ENCODE results near the gene TROAP. TPM values are rescaled to one million over a fixed set of nuclear protein-coding genes. Genes with fewer than 3 reads are reported as not detected.

The TROAP gene
- total and polyA plus RNA-seq, 9 donors = 6.9 to 18.2 (median 12.1) TPM

GRCh38 chr12:49294086-49294803 is 28.8 kb upstream of the TROAP start:
- H3K27me3 ChIP-seq (ENCODE audit: control insufficient read depth, insufficient read depth, low read length) = peaks cover 61% of the 10 kb centered on the region
- peaks cover 44% of the 10 kb centered on the region for H3K4me1 ChIP-seq (ENCODE audit: control insufficient read depth, insufficient read depth, low read length)
- no peaks in the 10 kb centered on the region for H3K9me3 ChIP-seq (replicated peaks; ENCODE audit: control insufficient read depth, low read depth, low read length)
- WGBS (ENCODE audit: insufficient coverage) = 17% methylated on average over 1 of the region's 8 CpGs
- DNase-seq = no peak
- H3K36me3 ChIP-seq (ENCODE audit: control insufficient read depth, insufficient read depth, low read length) = no peaks in the 10 kb centered on the region
- H3K27ac ChIP-seq (ENCODE audit: low read length) = no peak overlapping the region
- H3K4me3 ChIP-seq (ENCODE audit: low read length) = no peak overlapping the region

GRCh38 chr12:49294804-49295081 is 28.3 kb upstream of the TROAP start:
- H3K4me1 ChIP-seq (ENCODE audit: control insufficient read depth, insufficient read depth, low read length) = peaks cover 44% of the 10 kb centered on the region
- peaks cover 61% of the 10 kb centered on the region for H3K27me3 ChIP-seq (ENCODE audit: control insufficient read depth, insufficient read depth, low read length)
- H3K36me3 ChIP-seq (ENCODE audit: control insufficient read depth, insufficient read depth, low read length) = no peaks in the 10 kb centered on the region
- DNase-seq = no peak
- no CpG with 5 or more reads among the region's 5 CpGs for WGBS (ENCODE audit: insufficient coverage)
- no peak overlapping the region for H3K4me3 ChIP-seq (ENCODE audit: low read length)
- H3K9me3 ChIP-seq (replicated peaks; ENCODE audit: control insufficient read depth, low read depth, low read length) = no peaks in the 10 kb centered on the region
- no peak overlapping the region for H3K27ac ChIP-seq (ENCODE audit: low read length)

DNA sequence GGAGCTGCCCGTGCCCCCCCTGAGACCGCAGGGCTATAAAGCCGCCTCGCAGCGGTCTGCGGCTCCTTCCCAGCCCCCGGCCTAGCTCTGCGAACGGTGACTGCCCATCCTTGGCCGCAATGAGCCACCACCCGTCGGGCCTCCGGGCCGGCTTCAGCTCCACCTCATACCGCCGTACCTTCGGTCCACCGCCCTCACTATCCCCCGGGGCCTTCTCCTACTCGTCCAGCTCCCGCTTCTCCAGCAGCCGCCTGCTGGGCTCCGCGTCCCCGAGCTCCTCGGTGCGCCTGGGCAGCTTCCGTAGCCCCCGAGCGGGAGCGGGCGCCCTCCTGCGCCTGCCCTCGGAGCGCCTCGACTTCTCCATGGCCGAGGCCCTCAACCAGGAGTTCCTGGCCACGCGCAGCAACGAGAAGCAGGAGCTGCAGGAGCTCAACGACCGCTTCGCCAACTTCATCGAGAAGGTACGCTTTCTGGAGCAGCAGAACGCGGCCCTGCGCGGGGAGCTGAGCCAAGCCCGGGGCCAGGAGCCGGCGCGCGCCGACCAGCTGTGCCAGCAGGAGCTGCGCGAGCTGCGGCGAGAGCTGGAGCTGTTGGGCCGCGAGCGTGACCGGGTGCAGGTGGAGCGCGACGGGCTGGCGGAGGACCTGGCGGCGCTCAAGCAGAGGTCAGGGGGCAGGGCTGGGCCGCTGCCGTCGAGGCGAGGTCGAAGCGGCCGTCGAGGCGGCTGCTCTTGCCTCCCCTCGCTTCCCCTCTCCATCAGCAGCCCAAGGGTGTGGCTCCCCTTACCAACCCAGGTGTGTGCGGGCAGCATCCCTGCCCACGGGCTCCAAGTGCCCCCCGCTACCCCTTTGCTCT is 27.7 kb upstream of the TROAP start, which contains the start of gene PRPH:
Gene PRPH (plus strand): TSS at position 66 of the 855 bp plus-strand sequence. CDS start 54 bp downstream, at position 120.
- no peak within 1 kb of the TSS for H3K4me3 ChIP-seq (ENCODE audit: low read length)
- no peaks in the 10 kb centered on the region for H3K36me3 ChIP-seq (ENCODE audit: control insufficient read depth, insufficient read depth, low read length)
- H3K4me1 ChIP-seq (ENCODE audit: control insufficient read depth, insufficient read depth, low read length) = peaks cover 44% of the 10 kb centered on the region
- WGBS (ENCODE audit: insufficient coverage) = 4% methylated on average over 63 of the region's 82 CpGs
- H3K27me3 ChIP-seq (ENCODE audit: control insufficient read depth, insufficient read depth, low read length) = peaks cover 61% of the 10 kb centered on the region
- no peak for DNase-seq
- H3K9me3 ChIP-seq (replicated peaks; ENCODE audit: control insufficient read depth, low read depth, low read length) = no peaks in the 10 kb centered on the region
- H3K27ac ChIP-seq (ENCODE audit: low read length) = no peak within 1 kb of the TSS

GRCh38 chr12:49296034-49296835 is 26.8 kb upstream of the TROAP start:
- no peak for DNase-seq
- H3K27me3 ChIP-seq (ENCODE audit: control insufficient read depth, insufficient read depth, low read length) = peaks cover 65% of the 10 kb centered on the region
- H3K4me3 ChIP-seq (ENCODE audit: low read length) = no peak overlapping the region
- peaks cover 44% of the 10 kb centered on the region for H3K4me1 ChIP-seq (ENCODE audit: control insufficient read depth, insufficient read depth, low read length)
- no peaks in the 10 kb centered on the region for H3K36me3 ChIP-seq (ENCODE audit: control insufficient read depth, insufficient read depth, low read length)
- no peak overlapping the region for H3K27ac ChIP-seq (ENCODE audit: low read length)
- H3K9me3 ChIP-seq (replicated peaks; ENCODE audit: control insufficient read depth, low read depth, low read length) = no peaks in the 10 kb centered on the region
- WGBS (ENCODE audit: insufficient coverage) = 12% methylated on average over 38 of the region's 54 CpGs

DNA sequence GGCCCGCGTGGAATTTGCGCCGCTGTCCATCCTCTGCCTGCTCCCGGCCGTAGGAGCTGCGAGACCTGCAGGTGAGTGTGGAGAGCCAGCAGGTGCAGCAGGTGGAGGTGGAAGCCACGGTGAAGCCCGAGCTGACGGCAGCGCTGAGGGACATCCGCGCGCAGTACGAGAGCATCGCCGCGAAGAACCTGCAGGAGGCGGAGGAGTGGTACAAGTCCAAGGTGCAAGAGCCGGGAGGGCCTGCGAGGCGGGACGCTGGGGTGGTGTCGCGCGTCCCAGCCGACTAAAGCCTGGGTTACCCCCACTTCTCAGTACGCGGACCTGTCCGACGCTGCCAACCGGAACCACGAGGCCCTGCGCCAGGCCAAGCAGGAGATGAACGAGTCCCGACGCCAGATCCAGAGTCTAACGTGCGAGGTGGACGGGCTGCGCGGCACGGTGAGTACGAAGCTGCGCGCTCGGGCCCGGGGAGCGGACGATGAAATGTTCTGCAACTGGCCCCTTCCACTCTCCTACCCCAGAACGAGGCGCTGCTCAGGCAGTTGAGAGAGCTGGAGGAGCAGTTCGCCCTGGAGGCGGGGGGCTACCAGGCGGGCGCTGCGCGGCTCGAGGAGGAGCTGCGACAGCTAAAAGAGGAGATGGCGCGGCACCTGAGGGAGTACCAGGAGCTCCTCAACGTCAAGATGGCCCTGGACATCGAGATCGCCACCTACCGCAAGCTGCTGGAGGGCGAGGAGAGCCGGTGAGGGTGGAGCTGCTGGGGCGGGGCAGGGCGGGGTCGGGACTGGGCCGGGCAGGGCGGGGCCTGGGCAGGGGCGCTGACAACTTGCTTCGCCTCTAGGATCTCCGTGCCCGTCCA is 26.0 kb upstream of the TROAP start:
- H3K27me3 ChIP-seq (ENCODE audit: control insufficient read depth, insufficient read depth, low read length) = peaks cover 68% of the 10 kb centered on the region
- peak overlapping the region; percentile 17 for H3K4me3 ChIP-seq (ENCODE audit: low read length)
- no peaks in the 10 kb centered on the region for H3K9me3 ChIP-seq (replicated peaks; ENCODE audit: control insufficient read depth, low read depth, low read length)
- WGBS (ENCODE audit: insufficient coverage) = 3% methylated on average over 61 of the region's 77 CpGs
- H3K4me1 ChIP-seq (ENCODE audit: control insufficient read depth, insufficient read depth, low read length) = peaks cover 44% of the 10 kb centered on the region
- no peaks in the 10 kb centered on the region for H3K36me3 ChIP-seq (ENCODE audit: control insufficient read depth, insufficient read depth, low read length)
- H3K27ac ChIP-seq (ENCODE audit: low read length) = no peak overlapping the region
- DNase-seq = no peak

GRCh38 chr12:49297695-49298060 is 25.4 kb upstream of the TROAP start:
- no peak for DNase-seq
- Histone ChIP-seq H3K36me3 (ENCODE audit: control insufficient read depth, insufficient read depth, low read length) (no peaks in the 10 kb centered on the region), H3K4me1 (ENCODE audit: control insufficient read depth, insufficient read depth, low read length) (peaks cover 43% of the 10 kb centered on the region), H3K27me3 (ENCODE audit: control insufficient read depth, insufficient read depth, low read length) (peaks cover 68% of the 10 kb centered on the region), H3K4me3 (ENCODE audit: low read length) (no peak overlapping the region), H3K27ac (ENCODE audit: low read length) (no peak overlapping the region), H3K9me3 (replicated peaks; ENCODE audit: control insufficient read depth, low read depth, low read length) (no peaks in the 10 kb centered on the region)
- 27% methylated on average over 6 of the region's 8 CpGs for WGBS (ENCODE audit: insufficient coverage)

DNA sequence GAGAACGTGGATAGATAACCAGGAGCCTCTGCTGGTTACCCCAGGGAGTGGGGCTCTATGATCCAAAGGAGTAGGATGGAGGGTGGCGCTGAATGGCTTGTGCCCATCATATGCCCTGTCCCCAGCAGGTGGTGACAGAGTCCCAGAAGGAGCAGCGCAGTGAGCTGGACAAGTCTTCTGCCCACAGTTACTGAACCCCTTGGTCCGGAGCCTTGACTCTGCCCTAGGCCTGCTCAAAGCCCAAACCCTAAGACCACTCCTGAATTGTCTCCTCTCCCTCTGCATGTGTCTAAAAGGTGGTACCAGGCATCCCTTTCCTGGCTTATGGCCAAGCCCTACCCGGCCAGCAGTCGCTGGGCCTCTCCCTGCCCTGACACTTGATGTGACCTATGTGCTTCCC is 24.9 kb upstream of the TROAP start:
- Histone ChIP-seq H3K27ac (ENCODE audit: low read length) (no peak overlapping the region), H3K9me3 (replicated peaks; ENCODE audit: control insufficient read depth, low read depth, low read length) (no peaks in the 10 kb centered on the region), H3K4me1 (ENCODE audit: control insufficient read depth, insufficient read depth, low read length) (peaks cover 38% of the 10 kb centered on the region), H3K36me3 (ENCODE audit: control insufficient read depth, insufficient read depth, low read length) (no peaks in the 10 kb centered on the region), H3K4me3 (ENCODE audit: low read length) (no peak overlapping the region), H3K27me3 (ENCODE audit: control insufficient read depth, insufficient read depth, low read length) (peaks cover 68% of the 10 kb centered on the region)
- WGBS (ENCODE audit: insufficient coverage) = 71% methylated on average over 6 of the region's 6 CpGs
- DNase-seq = no peak

DNA sequence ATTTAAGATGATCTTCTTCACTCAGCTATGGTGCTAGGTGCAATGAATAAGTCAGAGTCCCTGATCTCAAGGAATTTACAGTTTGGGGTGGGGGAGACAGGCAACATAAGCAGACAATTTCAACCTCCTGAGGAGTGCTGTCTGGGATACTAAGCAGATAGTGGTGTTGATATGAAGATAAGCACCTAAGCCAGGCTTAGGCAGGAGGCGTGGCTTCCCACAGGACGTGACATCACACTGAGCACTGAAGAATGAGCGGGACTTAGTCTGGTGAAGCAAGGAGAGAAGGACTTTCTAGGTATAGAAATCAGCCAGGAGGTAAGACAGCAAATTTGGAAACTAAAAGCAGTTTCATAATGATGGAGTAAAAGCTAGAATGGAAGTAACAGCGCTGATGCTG is 21.3 kb upstream of the TROAP start:
- no peak for DNase-seq
- peaks cover 38% of the 10 kb centered on the region for H3K27me3 ChIP-seq (ENCODE audit: control insufficient read depth, insufficient read depth, low read length)
- 58% methylated on average over 4 of the region's 4 CpGs for WGBS (ENCODE audit: insufficient coverage)
- H3K27ac ChIP-seq (ENCODE audit: low read length) = no peak overlapping the region
- peaks cover 16% of the 10 kb centered on the region for H3K4me1 ChIP-seq (ENCODE audit: control insufficient read depth, insufficient read depth, low read length)
- no peak overlapping the region for H3K4me3 ChIP-seq (ENCODE audit: low read length)
- no peaks in the 10 kb centered on the region for H3K36me3 ChIP-seq (ENCODE audit: control insufficient read depth, insufficient read depth, low read length)
- no peaks in the 10 kb centered on the region for H3K9me3 ChIP-seq (replicated peaks; ENCODE audit: control insufficient read depth, low read depth, low read length)

GRCh38 chr12:49304161-49304560 is 18.9 kb upstream of the TROAP start:
- Histone ChIP-seq H3K36me3 (ENCODE audit: control insufficient read depth, insufficient read depth, low read length) (no peaks in the 10 kb centered on the region), H3K4me1 (ENCODE audit: control insufficient read depth, insufficient read depth, low read length) (peaks cover 6% of the 10 kb centered on the region), H3K4me3 (ENCODE audit: low read length) (no peak overlapping the region), H3K9me3 (replicated peaks; ENCODE audit: control insufficient read depth, low read depth, low read length) (no peaks in the 10 kb centered on the region), H3K27me3 (ENCODE audit: control insufficient read depth, insufficient read depth, low read length) (peaks cover 18% of the 10 kb centered on the region), H3K27ac (ENCODE audit: low read length) (no peak overlapping the region)
- 22% methylated on average over 1 of the region's 2 CpGs for WGBS (ENCODE audit: insufficient coverage)
- DNase-seq = peak; percentile 68
